Activated naive CD4-positive, alpha-beta T cell (primary cell): ENCODE results near the gene SLC16A8.
"Not testable (repeated sequence)": the region's sequence is repeated elsewhere in the genome, so short reads cannot be mapped to it uniquely, and the experiment has no call there.

Experiments
- DNase-seq, 4 experiments: peaks; one replicate each; lab custom pipeline; 2025; lab: John Stamatoyannopoulos, UW

SLC16A8 gene, protein sequence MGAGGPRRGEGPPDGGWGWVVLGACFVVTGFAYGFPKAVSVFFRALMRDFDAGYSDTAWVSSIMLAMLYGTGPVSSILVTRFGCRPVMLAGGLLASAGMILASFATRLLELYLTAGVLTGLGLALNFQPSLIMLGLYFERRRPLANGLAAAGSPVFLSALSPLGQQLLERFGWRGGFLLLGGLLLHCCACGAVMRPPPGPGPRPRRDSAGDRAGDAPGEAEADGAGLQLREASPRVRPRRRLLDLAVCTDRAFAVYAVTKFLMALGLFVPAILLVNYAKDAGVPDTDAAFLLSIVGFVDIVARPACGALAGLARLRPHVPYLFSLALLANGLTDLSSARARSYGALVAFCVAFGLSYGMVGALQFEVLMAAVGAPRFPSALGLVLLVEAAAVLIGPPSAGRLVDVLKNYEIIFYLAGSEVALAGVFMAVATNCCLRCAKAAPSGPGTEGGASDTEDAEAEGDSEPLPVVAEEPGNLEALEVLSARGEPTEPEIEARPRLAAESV

DNA sequence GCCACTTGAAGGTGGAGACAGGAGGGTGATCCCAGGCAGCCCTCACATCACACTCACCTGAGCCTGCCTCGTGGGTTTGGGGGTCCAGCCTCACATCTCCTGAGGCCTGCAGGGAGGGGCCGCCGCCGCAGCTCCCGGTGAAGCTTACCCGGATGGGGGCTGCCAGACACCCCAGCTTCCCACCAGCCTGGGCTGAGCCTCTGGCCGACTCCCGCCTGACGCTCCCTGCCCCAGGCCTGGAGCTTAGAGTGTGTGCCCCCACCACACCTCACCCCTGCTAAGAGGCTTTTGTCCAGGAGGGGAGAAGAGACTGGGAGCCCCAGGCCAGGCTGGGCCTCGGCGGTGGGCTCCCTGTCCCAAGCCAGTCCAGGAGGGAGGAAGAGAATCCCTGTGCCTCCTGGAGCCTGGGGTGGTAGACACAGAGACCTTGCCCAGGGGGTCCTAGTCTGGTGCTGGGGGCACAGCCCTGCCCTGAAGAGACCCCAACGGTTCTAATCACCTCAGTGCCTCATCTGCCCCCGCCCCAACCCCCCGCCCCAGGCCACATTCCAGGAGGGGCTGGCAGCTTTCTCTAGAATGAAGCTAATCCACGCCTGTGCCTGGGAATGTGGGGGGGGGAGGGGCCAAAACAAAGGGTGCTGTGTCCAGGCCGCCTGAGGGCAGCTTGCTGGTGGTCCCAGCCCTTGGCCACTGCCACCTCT, at the start of gene SLC16A8:
Gene SLC16A8 (minus strand): TSS at position 254 of the 701 bp plus-strand sequence. CDS start 1,311 bp downstream, outside the sequence.
- no peak for DNase-seq

- DNase-seq = no peak
Observed at GRCh38 chr22:38133331-38133730, 49.3 kb upstream of the SLC16A8 start.

DNA sequence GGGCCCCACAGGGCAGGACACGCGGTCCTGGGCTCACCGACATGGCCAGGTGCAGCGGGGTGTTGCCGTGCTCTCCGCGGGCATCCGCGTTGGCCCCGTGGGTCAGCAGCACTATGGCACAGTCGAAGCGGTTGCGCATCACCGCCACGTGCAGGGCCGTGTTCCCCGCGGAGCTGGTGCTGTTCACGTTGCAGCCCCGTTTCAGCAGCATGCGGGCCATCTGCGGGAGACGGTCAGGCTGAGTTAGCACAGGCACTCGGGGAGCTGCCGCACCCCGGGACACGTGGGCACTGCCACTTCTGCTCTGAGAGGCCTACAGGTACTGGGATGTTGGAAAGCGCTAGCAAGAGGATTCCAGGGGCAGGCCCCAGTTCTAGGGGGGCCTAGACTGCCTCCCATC, 48.8 kb upstream of the SLC16A8 start:
- DNase-seq = no peak

- no peak for DNase-seq
Observed at GRCh38 chr22:38132136-38132535, 48.2 kb upstream of the SLC16A8 start.

DNA sequence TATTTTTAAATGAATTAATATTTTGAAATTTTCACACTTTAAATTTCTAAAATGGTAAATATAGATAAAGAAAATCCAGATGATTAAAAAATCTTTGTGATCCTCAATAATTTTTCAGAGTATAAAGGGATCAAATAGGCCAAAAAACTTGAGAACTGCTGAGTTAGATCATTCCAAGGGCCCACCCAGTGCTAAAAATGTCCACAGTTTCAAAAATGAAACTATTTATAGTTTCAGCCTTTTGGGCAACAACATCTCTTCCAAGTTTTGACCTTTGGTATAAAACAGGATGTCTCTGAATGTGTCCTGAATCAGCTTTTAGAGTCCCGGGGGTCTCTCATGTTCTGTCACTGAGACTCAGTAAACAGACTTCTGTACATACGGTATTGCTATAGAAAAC, 47.4 kb upstream of the SLC16A8 start:
- DNase-seq = no peak

DNA sequence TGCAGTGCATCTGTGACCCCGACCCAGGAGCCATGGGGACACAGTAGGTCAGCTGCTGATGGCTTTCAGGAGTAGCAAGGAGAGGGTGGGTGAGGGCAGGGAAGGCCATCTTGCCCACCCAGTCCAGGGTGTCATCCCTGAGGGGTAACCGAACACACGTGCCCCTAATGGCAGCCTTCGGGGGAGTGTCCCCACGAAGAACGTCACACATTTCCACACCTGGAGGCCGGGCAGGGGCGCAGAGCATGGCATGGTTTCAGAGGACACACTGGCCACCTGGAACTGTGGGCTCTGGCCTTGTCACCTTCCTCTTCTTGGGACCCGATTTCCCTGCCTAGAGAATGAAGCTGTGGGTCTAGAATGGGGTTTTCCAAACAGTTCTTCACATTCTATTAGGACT, 45.9 kb upstream of the SLC16A8 start:
- no peak for DNase-seq

GRCh38 chr22:38129021-38129420, 45.0 kb upstream of the SLC16A8 start:
- DNase-seq = no peak

- DNase-seq = no peak
Observed at GRCh38 chr22:38127869-38128268, 43.9 kb upstream of the SLC16A8 start.

DNA sequence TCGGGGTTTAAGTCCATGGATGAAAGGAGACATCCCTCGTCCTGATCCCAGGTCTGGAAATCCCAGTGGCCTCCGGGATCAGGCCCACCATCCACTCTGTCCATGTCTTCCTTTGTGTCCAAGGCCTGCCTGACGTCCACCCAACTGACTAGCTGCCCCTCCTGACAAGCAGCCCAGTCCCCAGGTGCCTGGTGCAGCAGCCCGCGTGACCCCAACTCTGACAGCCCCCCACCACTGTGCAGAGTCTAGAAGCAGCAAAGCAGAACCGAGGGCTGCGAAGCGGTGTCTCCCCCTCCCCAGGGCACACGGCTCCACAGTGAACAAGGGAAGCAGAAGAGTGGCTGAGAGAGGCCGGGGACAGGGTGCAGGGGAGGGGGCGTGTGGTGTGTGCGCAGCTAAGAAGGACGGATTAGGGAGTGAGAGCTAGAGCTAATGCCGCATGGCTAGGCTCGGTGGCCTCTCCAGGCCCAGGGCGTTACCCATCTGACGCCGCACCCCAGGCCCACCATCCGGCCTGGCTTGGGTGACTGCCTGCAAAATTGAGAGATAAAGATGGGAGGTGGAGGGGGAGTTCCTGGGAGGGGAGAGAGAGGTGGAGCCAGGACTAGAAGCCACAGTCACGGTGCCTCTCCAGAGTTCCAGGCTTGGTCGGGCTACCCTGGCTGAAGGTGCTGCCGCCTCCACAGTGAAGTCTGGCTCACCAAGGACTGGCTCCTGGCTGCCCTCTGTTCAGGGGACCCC, 43.1 kb upstream of the SLC16A8 start:
- DNase-seq = no peak

DNA sequence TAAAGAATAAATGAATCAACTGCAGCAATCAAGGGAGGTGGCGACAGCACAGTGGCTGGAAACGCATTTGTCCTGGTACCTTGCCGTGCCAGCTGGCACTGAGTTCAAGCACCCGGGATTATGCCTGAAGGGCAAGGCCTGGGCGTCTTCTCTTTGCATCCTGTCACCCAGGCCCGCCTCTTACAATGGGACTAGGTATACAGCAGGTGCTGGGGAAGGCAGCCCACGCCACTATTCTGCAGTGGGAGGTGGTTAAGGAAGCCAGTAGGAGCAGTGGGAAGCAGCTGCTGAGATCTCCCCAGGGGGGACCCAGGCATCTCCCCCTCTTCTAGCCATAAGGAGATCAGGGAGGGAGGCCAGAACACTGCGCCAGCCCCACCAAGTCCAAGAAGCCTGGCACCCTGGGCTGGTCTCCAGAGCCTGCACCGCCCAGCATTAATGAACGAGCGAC, 41.8 kb upstream of the SLC16A8 start:
- no peak for DNase-seq

GRCh38 chr22:38125038-38125610, 41.1 kb upstream of the SLC16A8 start:
- DNase-seq = no peak

DNA sequence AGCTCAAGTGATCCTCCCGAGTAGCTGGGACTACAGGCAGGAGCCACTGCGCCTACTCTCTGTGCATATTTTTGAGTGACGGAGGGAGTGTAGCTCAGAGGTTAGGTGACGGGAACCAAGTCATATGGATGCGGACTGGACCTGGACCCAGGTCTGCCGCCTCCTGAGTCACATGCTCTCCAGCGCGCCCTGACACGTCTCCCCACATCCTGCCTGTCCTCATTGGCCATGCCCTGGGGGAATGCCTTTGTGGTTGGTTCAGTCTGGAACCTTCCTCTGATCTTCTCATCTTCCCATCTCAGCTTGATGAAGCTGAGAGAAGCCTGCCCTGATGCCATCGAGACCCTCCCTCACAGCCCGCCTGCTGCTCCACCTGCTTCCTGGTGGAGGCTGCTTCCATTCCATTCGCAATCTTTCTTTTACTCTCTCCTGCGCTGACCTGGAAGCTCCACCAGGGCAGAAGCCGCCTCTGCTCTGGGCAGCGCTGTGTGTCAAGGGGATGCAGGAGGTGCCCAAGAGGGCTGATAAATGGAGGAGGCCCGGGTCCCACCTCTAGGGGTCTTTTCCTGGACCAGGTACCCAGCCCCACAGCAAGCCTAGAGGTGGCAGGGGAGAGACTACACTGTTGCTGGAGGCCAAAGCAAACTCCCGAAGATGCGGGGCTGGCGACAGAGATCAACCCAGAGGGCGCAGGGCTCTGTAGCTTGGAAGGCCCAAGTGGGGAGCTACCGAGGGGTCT, 40.4 kb upstream of the SLC16A8 start:
- DNase-seq = no peak

DNA sequence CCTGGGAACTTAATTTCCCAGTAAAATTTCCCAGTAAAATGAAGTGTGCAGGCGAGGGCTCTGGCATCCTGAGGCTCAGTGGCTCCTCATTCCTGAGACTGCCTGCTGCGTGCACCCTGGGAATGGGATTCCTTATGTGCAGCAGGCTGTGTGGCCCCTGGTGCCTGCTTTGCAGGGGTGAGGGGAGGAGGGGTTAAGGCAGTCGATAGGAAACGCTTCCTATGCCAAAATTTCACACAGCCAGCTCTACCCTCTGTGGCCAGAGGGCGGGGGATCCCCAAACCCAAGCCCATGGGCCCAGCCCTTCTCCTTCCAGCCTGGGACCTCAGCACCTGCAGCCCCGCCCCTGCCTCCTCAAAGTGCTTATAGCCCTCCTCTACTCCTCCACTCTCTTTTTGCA, 38.6 kb upstream of the SLC16A8 start:
- no peak for DNase-seq

- DNase-seq = no peak
Observed at GRCh38 chr22:38120359-38121110, 36.6 kb upstream of the SLC16A8 start.

- DNase-seq = not testable (repeated sequence)
Observed at GRCh38 chr22:38118747-38119146, 34.8 kb upstream of the SLC16A8 start.

GRCh38 chr22:38118182-38118581, 34.2 kb upstream of the SLC16A8 start:
- no peak for DNase-seq

DNA sequence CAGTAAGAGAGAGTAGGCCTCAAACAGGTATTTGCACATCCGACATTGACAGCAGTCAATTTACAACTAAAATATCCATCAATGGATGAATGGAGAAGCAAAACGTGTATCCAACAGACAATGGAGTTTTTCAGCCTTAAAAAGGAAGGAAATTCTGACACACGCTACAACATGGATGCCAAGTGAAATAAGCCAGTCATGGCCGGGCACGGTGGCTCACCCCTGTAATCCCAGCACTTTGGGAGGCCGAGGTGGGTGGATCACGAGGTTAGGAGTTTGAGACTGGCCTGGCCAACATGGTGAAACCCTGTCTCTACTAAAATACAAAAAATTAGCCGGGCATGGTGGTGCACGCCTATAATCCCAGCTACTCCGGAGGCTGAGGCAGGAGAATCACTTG, 33.6 kb upstream of the SLC16A8 start:
- DNase-seq = not testable (repeated sequence)

- DNase-seq = no peak
Observed at GRCh38 chr22:38115423-38116205, 31.6 kb upstream of the SLC16A8 start.

- peak; percentile 35 to 76 (median 67) for DNase-seq
Observed at GRCh38 chr22:38114484-38115398, 30.8 kb upstream of the SLC16A8 start.
